ENCODE data around the gene PTPRK. TPM values are rescaled to one million over a fixed set of nuclear protein-coding genes. Genes with fewer than 3 reads are reported as not detected.

The PTPRK gene
- total and polyA plus RNA-seq, 2 experiments from 2014 or later, result 26.9 to 56.4 TPM

GRCh38 chr6:128241216-128241615 is 279.2 kb downstream of the PTPRK start:
- Histone ChIP-seq H3K36me3 (ENCODE audit: insufficient read depth) (no peaks in the 10 kb centered on the region), H4K20me1 (replicated peaks; ENCODE audit: insufficient read depth) (no peaks in the 10 kb centered on the region), H3F3A (replicated peaks; ENCODE audit: low read depth) (no peaks in the 10 kb centered on the region), H3K4me1 (ENCODE audit: insufficient read depth) (peaks cover 11% of the 10 kb centered on the region), H3K4me2 (no peak overlapping the region), H3K9me2 (ENCODE audit: insufficient read depth) (no peaks in the 10 kb centered on the region), H3K79me2 (replicated peaks; ENCODE audit: insufficient read depth) (no peaks in the 10 kb centered on the region), H3K27ac (ENCODE audit: low read depth) (no peak overlapping the region), H2AFZ (no peak overlapping the region), H3K27me3 (ENCODE audit: insufficient read depth) (no peaks in the 10 kb centered on the region), H3K4me3 (no peak overlapping the region)
- Mint-ChIP-seq H3K36me3 (ENCODE audit: low read depth) (no peaks in the 10 kb centered on the region; the same call in 2 of the 3 replicates), H3K9me3 (no peaks in the 10 kb centered on the region), H3K4me1 (peaks cover 14% of the 10 kb centered on the region), H3K27me3 (ENCODE audit: insufficient read depth, low read depth, poor library complexity) (no peaks in the 10 kb centered on the region), H3K4me3 (no peak overlapping the region), H3K27ac (peak overlapping the region; percentile 86)
- DNase-seq (ENCODE audit: low spot score) (peak; percentile 11), ATAC-seq (peak; percentile 76)
- TF ChIP-seq EZH2 (IDR thresholded peaks at IDR 0.05; ENCODE audit: low read depth, unreplicated experiment) (no peak), CREB1 (CRISPR knock-in tag; IDR thresholded peaks at IDR 0.05; ENCODE audit: low read depth) (no peak), STAT1 (IDR thresholded peaks at IDR 0.05; ENCODE audit: unreplicated experiment) (no peak)

DNA sequence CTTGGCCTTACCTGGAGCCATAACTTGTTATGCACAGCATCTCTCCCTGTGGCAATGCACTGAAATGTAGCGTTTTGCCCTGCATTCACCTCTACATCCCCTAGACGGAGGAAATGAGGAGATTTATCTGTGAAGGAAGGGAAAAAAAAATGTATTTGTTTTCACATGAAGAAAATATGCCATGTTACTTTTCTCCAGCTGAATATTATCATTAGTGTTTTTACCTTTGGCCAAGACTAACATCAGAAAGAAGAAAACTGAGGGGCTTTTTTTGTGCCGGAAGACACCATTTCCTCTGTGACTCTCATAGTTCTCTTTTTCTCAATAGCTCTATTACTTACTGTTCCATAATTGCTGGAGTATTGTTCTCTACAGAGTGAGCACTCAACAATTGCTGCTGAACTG is 280.4 kb downstream of the PTPRK start:
- H3K9me2 ChIP-seq (ENCODE audit: insufficient read depth), result no peaks in the 10 kb centered on the region
- ATAC-seq, result no peak
- H3K27me3 ChIP-seq (ENCODE audit: insufficient read depth), result no peaks in the 10 kb centered on the region
- no peaks in the 10 kb centered on the region for H3F3A ChIP-seq (replicated peaks; ENCODE audit: low read depth)
- no peak overlapping the region for H3K27ac ChIP-seq (ENCODE audit: low read depth)
- H3K4me3 ChIP-seq, result no peak overlapping the region
- no peaks in the 10 kb centered on the region for H3K79me2 ChIP-seq (replicated peaks; ENCODE audit: insufficient read depth)
- no peaks in the 10 kb centered on the region for H4K20me1 ChIP-seq (replicated peaks; ENCODE audit: insufficient read depth)
- Mint-ChIP-seq H3K36me3 (ENCODE audit: low read depth) (no peaks in the 10 kb centered on the region; the same call in 2 of the 3 replicates), H3K27me3 (ENCODE audit: insufficient read depth, low read depth, poor library complexity) (no peaks in the 10 kb centered on the region), H3K27ac (peak overlapping the region; percentile 26; the same call in 1 of the 2 replicates), H3K9me3 (no peaks in the 10 kb centered on the region), H3K4me3 (no peak overlapping the region), H3K4me1 (peaks cover 14% of the 10 kb centered on the region)
- no peak overlapping the region for H2AFZ ChIP-seq
- H3K36me3 ChIP-seq (ENCODE audit: insufficient read depth), result no peaks in the 10 kb centered on the region
- peaks cover 11% of the 10 kb centered on the region for H3K4me1 ChIP-seq (ENCODE audit: insufficient read depth)
- no peak for DNase-seq (ENCODE audit: low spot score)
- H3K4me2 ChIP-seq, result no peak overlapping the region
- TF ChIP-seq ZNF331 (CRISPR knock-in tag; IDR thresholded peaks at IDR 0.05; ENCODE audit: low read depth), result no peak
- TF ChIP-seq POLR2AphosphoS5 (IDR thresholded peaks at IDR 0.05; ENCODE audit: low read depth), result no peak
- no peak for TF ChIP-seq ZNF462 (CRISPR knock-in tag; IDR thresholded peaks at IDR 0.05)
- no peak for TF ChIP-seq REST (IDR thresholded peaks at IDR 0.05; ENCODE audit: unreplicated experiment)
- TF ChIP-seq CREB1 (CRISPR knock-in tag; IDR thresholded peaks at IDR 0.05; ENCODE audit: low read depth), result no peak
- no peak for TF ChIP-seq CTCF (conservative IDR thresholded peaks at IDR 0.05; ENCODE audit: low read depth in 2 of 2)
- TF ChIP-seq STAT1 (IDR thresholded peaks at IDR 0.05; ENCODE audit: unreplicated experiment), result no peak
- no peak for TF ChIP-seq EZH2 (IDR thresholded peaks at IDR 0.05; ENCODE audit: low read depth, unreplicated experiment)
- TF ChIP-seq, protein P1, sequence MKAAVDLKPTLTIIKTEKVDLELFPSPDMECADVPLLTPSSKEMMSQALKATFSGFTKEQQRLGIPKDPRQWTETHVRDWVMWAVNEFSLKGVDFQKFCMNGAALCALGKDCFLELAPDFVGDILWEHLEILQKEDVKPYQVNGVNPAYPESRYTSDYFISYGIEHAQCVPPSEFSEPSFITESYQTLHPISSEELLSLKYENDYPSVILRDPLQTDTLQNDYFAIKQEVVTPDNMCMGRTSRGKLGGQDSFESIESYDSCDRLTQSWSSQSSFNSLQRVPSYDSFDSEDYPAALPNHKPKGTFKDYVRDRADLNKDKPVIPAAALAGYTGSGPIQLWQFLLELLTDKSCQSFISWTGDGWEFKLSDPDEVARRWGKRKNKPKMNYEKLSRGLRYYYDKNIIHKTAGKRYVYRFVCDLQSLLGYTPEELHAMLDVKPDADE (IDR thresholded peaks at IDR 0.05), result no peak
